Liver (tissue), 3 donors: Measurements from ENCODE around the gene GABBR2.

Source experiments
- GABPA ChIP-seq, 2 donors: IDR thresholded peaks in 1 of 2; conservative IDR thresholded peaks in 1 of 2; 2 replicates each; pipeline ENCODE4 v1.6.1; 2016; ENCODE audit warnings: antibody characterized with exemption in 2 of 2, mild to moderate bottlenecking in 1 of 2, moderate library complexity in 1 of 2
- TF ChIP-seq, protein P1 (sequence below): IDR thresholded peaks from 2 replicates; pipeline ENCODE4 v1.6.1; 2016; ENCODE audit warnings: antibody characterized with exemption, mild to moderate bottlenecking
- TF ChIP-seq, protein P2 (sequence below): fragments of 150-350 bp; IDR thresholded peaks from 2 replicates; pipeline ENCODE4 v1.5.1; 2017; ENCODE audit warnings: improper control_type of control experiment, low read depth, low read length; ENCODE audit not compliant: missing input control
- TF ChIP-seq, protein P3 (sequence below): IDR thresholded peaks from 2 replicates; pipeline ENCODE4 v1.6.1; 2016; ENCODE audit warnings: antibody characterized with exemption
- donor health status: healthy.
- donor health status: healthy.

DNA sequence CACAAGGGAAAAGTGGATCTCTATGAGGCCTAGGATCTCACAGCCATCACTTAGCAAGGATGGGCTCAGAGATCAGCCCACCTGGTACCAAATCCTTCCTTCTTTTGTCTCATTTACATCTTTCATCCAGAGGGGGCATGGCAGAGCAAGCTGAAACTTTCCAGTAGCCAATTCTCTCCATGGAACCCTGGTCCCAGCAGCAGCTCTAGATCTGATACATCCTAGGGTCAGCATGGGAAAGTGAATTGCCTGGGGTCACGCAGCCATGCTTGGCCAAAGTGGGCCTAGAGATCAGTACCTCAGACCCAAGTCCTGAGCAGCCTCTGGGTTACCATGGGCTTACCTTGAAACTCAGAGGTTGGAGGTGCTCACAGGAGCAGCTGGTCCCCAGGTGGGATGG lies 170.5 kb downstream of the GABBR2 start:
- TF ChIP-seq, protein P1, sequence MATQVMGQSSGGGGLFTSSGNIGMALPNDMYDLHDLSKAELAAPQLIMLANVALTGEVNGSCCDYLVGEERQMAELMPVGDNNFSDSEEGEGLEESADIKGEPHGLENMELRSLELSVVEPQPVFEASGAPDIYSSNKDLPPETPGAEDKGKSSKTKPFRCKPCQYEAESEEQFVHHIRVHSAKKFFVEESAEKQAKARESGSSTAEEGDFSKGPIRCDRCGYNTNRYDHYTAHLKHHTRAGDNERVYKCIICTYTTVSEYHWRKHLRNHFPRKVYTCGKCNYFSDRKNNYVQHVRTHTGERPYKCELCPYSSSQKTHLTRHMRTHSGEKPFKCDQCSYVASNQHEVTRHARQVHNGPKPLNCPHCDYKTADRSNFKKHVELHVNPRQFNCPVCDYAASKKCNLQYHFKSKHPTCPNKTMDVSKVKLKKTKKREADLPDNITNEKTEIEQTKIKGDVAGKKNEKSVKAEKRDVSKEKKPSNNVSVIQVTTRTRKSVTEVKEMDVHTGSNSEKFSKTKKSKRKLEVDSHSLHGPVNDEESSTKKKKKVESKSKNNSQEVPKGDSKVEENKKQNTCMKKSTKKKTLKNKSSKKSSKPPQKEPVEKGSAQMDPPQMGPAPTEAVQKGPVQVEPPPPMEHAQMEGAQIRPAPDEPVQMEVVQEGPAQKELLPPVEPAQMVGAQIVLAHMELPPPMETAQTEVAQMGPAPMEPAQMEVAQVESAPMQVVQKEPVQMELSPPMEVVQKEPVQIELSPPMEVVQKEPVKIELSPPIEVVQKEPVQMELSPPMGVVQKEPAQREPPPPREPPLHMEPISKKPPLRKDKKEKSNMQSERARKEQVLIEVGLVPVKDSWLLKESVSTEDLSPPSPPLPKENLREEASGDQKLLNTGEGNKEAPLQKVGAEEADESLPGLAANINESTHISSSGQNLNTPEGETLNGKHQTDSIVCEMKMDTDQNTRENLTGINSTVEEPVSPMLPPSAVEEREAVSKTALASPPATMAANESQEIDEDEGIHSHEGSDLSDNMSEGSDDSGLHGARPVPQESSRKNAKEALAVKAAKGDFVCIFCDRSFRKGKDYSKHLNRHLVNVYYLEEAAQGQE = no peak
- TF ChIP-seq, protein P2, sequence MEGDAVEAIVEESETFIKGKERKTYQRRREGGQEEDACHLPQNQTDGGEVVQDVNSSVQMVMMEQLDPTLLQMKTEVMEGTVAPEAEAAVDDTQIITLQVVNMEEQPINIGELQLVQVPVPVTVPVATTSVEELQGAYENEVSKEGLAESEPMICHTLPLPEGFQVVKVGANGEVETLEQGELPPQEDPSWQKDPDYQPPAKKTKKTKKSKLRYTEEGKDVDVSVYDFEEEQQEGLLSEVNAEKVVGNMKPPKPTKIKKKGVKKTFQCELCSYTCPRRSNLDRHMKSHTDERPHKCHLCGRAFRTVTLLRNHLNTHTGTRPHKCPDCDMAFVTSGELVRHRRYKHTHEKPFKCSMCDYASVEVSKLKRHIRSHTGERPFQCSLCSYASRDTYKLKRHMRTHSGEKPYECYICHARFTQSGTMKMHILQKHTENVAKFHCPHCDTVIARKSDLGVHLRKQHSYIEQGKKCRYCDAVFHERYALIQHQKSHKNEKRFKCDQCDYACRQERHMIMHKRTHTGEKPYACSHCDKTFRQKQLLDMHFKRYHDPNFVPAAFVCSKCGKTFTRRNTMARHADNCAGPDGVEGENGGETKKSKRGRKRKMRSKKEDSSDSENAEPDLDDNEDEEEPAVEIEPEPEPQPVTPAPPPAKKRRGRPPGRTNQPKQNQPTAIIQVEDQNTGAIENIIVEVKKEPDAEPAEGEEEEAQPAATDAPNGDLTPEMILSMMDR = no peak
- TF ChIP-seq, protein P3, sequence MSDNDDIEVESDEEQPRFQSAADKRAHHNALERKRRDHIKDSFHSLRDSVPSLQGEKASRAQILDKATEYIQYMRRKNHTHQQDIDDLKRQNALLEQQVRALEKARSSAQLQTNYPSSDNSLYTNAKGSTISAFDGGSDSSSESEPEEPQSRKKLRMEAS = no peak
- TF ChIP-seq GABPA (IDR thresholded peaks at IDR 0.05 in 1 of 2, conservative IDR thresholded peaks at IDR 0.05 in 1 of 2) = no peak
